Measurements from ENCODE around the gene TYRO3. TPM values are rescaled to one million over a fixed set of nuclear protein-coding genes. Genes with fewer than 3 reads are reported as not detected.
A peak's percentile ranks its signal among the peaks of the same experiment; 100 is the strongest.
"Not testable (repeated sequence)": the region's sequence is repeated elsewhere in the genome, so short reads cannot be mapped to it uniquely, and the experiment has no call there.

The TYRO3 gene
- total RNA-seq, 1 experiment from 2014 or later, result 118 TPM

- H3K4me1 Mint-ChIP-seq (ENCODE audit: low read depth, unreplicated experiment), result peaks cover 40% of the 10 kb centered on the region
- POLR2A ChIA-PET, result interaction anchor here (0.6 to 3.5 kb wide), 6 partner anchors 18 to 186 kb away, joined by 3 to 35 read pairs (median 13); partner anchors contain the start of gene MGA
Measured at GRCh38 chr15:41586531-41587282, 27.7 kb downstream of the TYRO3 start.

DNA sequence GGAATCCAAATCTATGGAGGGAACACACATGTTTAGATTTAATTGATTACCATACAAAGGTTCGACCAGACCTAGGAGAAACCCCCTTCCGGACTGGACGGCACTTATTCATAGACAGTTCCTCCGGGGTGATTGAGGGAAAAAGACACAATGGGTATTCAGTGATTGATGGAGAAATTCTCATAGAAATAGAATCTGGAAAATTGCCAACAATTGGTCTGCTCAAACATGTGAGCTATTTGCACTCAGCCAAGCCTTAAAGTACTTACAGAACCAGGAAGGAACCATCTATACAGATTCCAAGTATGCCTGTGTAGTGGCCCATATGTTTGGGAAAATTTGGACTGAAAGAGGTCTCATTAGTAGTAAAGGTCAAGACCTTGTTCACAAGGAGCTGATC lies 30.0 kb downstream of the TYRO3 start:
- CTCF ChIA-PET, result interaction anchor here (1.0 to 1.3 kb wide), 3 partner anchors 8 to 27 kb away, joined by 3 to 4 read pairs (median 3); no protein-coding TSS in a partner anchor
- not testable (repeated sequence) for H3K27me3 Mint-ChIP-seq (ENCODE audit: insufficient read depth, unreplicated experiment); H3K9me3 Mint-ChIP-seq (ENCODE audit: unreplicated experiment); H3K36me3 ChIP-seq (ENCODE audit: control insufficient read depth, insufficient read depth, low read length); DNase-seq; H3K4me3 ChIP-seq (ENCODE audit: low read depth, low read length); H3K27me3 ChIP-seq (replicated peaks; ENCODE audit: control insufficient read depth, insufficient read depth, low read length); H3K4me3 Mint-ChIP-seq (ENCODE audit: unreplicated experiment); H3K9me3 ChIP-seq
- intact Hi-C loops (cut with micrococcal nuclease; ENCODE audit: unreplicated experiment), result loop anchor here (1.0 kb wide), 1 partner anchor 16 kb away; no protein-coding TSS in a partner anchor
- Mint-ChIP-seq H3K27ac (ENCODE audit: unreplicated experiment) (peak overlapping the region; percentile 33), H3K4me1 (ENCODE audit: low read depth, unreplicated experiment) (peaks cover 33% of the 10 kb centered on the region), H3K36me3 (ENCODE audit: insufficient read depth, unreplicated experiment) (peaks cover 16% of the 10 kb centered on the region)
- peaks cover 57% of the 10 kb centered on the region for H3K4me1 ChIP-seq
- TSS peak; percentile 51 for BruUV-seq (replicated peaks)
- POLR2A ChIA-PET, result interaction anchor here (1.0 kb wide), 1 partner anchor 32 kb away, joined by 4 read pairs; no protein-coding TSS in a partner anchor

More at GRCh38 chr15:41586531-41587282, 27.7 kb downstream of the TYRO3 start:
- peak overlapping the region; percentile 79 for H3K4me3 Mint-ChIP-seq (ENCODE audit: unreplicated experiment)
- H3K27me3 ChIP-seq (replicated peaks; ENCODE audit: control insufficient read depth, insufficient read depth, low read length); H3K9me3 ChIP-seq; H3K36me3 ChIP-seq (ENCODE audit: control insufficient read depth, insufficient read depth, low read length); BruUV-seq (replicated peaks); H3K9me3 Mint-ChIP-seq (ENCODE audit: unreplicated experiment); H3K4me3 ChIP-seq (ENCODE audit: low read depth, low read length); intact Hi-C loops (cut with micrococcal nuclease; ENCODE audit: unreplicated experiment); H3K27me3 Mint-ChIP-seq (ENCODE audit: insufficient read depth, unreplicated experiment): not testable (repeated sequence)
- H3K4me1 ChIP-seq, result peaks cover 62% of the 10 kb centered on the region
- CTCF ChIA-PET, result interaction anchor here (0.8 kb wide), 1 partner anchor 67 kb away, joined by 3 read pairs; no protein-coding TSS in a partner anchor
- H3K27ac Mint-ChIP-seq (ENCODE audit: unreplicated experiment), result peak overlapping the region; percentile 92
- peak; percentile 71 to 75 for DNase-seq
- H3K36me3 Mint-ChIP-seq (ENCODE audit: insufficient read depth, unreplicated experiment), result peaks cover 16% of the 10 kb centered on the region

DNA sequence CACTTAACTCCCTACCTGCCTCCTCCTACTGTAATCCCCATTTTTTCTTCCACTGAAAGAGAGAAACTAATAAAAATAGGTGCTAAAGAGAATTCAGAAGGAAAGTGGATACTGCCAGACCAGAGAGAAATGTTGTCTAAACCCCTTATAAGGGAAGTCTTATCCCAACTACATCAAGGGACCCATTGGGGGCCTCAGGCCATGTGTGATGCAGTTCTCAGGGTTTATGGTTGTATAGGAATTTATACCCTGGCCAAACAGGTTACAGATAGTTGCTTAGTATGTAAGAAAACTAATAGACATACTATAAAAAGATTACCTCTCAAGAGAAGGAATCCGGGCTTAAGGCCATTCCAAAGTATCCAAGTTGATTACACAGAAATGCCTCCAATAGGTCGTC lies 30.6 kb downstream of the TYRO3 start:
- CTCF ChIA-PET, result interaction anchor here (1.0 to 1.3 kb wide), 2 partner anchors 9 to 14 kb away, joined by 3 to 4 read pairs; no protein-coding TSS in a partner anchor
- not testable (repeated sequence) for H3K9me3 Mint-ChIP-seq (ENCODE audit: unreplicated experiment); H3K36me3 ChIP-seq (ENCODE audit: control insufficient read depth, insufficient read depth, low read length); BruUV-seq (replicated peaks); H3K4me3 ChIP-seq (ENCODE audit: low read depth, low read length); H3K27me3 ChIP-seq (replicated peaks; ENCODE audit: control insufficient read depth, insufficient read depth, low read length); H3K9me3 ChIP-seq; H3K27me3 Mint-ChIP-seq (ENCODE audit: insufficient read depth, unreplicated experiment); H3K4me3 Mint-ChIP-seq (ENCODE audit: unreplicated experiment)
- peak; percentile 77 to 85 for DNase-seq
- peaks cover 33% of the 10 kb centered on the region for H3K4me1 Mint-ChIP-seq (ENCODE audit: low read depth, unreplicated experiment)
- POLR2A ChIA-PET, result interaction anchor here (1.0 kb wide), 1 partner anchor 32 kb away, joined by 4 read pairs; no protein-coding TSS in a partner anchor
- peak overlapping the region; percentile 33 for H3K27ac Mint-ChIP-seq (ENCODE audit: unreplicated experiment)
- H3K36me3 Mint-ChIP-seq (ENCODE audit: insufficient read depth, unreplicated experiment), result peaks cover 15% of the 10 kb centered on the region
- intact Hi-C loops (cut with micrococcal nuclease; ENCODE audit: unreplicated experiment), result loop anchor here (1.0 kb wide), 1 partner anchor 16 kb away; no protein-coding TSS in a partner anchor
- peaks cover 52% of the 10 kb centered on the region for H3K4me1 ChIP-seq

DNA sequence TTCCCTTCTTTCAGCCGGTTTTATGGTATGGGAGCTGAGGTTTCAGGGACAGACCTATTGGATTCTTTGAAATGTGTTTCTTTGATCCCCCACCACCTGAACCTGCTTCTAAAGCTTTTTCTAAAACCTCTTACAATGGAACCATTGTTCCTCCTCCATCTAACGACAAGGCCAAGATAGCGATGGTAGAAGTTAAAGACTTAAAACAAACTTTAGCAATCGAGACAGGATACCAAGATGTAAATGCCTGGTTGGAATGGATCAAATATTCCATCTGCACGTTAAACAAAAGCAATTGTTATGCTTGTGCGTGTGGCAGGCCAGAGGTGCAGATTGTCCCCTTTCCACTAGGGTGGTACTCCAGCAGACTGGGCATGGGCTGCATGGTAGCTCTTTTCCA lies 32.2 kb downstream of the TYRO3 start:
- BruUV-seq (replicated peaks); H3K9me3 ChIP-seq; H3K9me3 Mint-ChIP-seq (ENCODE audit: unreplicated experiment); H3K36me3 Mint-ChIP-seq (ENCODE audit: insufficient read depth, unreplicated experiment); DNase-seq; intact Hi-C loops (cut with micrococcal nuclease; ENCODE audit: unreplicated experiment); H3K36me3 ChIP-seq (ENCODE audit: control insufficient read depth, insufficient read depth, low read length); H3K4me3 Mint-ChIP-seq (ENCODE audit: unreplicated experiment); H3K27me3 Mint-ChIP-seq (ENCODE audit: insufficient read depth, unreplicated experiment); H3K27me3 ChIP-seq (replicated peaks; ENCODE audit: control insufficient read depth, insufficient read depth, low read length); H3K4me3 ChIP-seq (ENCODE audit: low read depth, low read length); POLR2A ChIA-PET: not testable (repeated sequence)
- H3K4me1 ChIP-seq, result peaks cover 44% of the 10 kb centered on the region
- CTCF ChIA-PET, result interaction anchor here (2.0 kb wide), 1 partner anchor 12 kb away, joined by 11 read pairs; no protein-coding TSS in a partner anchor
- Mint-ChIP-seq H3K4me1 (ENCODE audit: low read depth, unreplicated experiment) (peaks cover 33% of the 10 kb centered on the region), H3K27ac (ENCODE audit: unreplicated experiment) (peak overlapping the region; percentile 33)

DNA sequence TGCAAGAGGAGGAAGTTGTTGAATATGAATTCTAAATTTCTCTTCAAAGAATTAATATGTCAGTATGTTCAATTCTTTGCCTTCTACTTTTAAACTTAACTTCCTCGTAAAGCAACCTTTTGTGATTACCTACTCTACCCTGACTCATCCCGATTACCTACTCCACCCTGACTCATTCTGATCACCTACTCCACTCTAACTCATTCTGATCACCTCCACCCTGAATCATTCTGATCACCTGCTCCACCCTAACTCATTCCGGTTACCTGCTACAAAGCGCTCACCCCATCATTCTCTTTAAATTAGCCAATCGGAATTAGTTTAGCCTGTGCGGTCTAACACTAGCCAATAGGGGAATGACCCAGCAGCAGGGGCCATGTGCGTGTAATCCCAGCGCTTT lies 33.7 kb downstream of the TYRO3 start:
- intact Hi-C loops (cut with micrococcal nuclease; ENCODE audit: unreplicated experiment); H3K4me3 Mint-ChIP-seq (ENCODE audit: unreplicated experiment); POLR2A ChIA-PET; H3K9me3 ChIP-seq; H3K27ac Mint-ChIP-seq (ENCODE audit: unreplicated experiment); H3K36me3 ChIP-seq (ENCODE audit: control insufficient read depth, insufficient read depth, low read length); H3K27me3 Mint-ChIP-seq (ENCODE audit: insufficient read depth, unreplicated experiment); H3K4me3 ChIP-seq (ENCODE audit: low read depth, low read length); H3K9me3 Mint-ChIP-seq (ENCODE audit: unreplicated experiment); BruUV-seq (replicated peaks); H3K27me3 ChIP-seq (replicated peaks; ENCODE audit: control insufficient read depth, insufficient read depth, low read length); H3K36me3 Mint-ChIP-seq (ENCODE audit: insufficient read depth, unreplicated experiment); DNase-seq: not testable (repeated sequence)
- H3K4me1 ChIP-seq, result peaks cover 34% of the 10 kb centered on the region
- CTCF ChIA-PET, result interaction anchor here (2.0 kb wide), 1 partner anchor 11 kb away, joined by 11 read pairs; no protein-coding TSS in a partner anchor
- peaks cover 33% of the 10 kb centered on the region for H3K4me1 Mint-ChIP-seq (ENCODE audit: low read depth, unreplicated experiment)
